Activated naive CD4-positive, alpha-beta T cell treated with anti-CD3 and anti-CD28 coated beads, Interleukin-2, amount 50 U/mL, for 24 hours (primary cell): ENCODE data around the gene SSRP1.
"Not testable (repeated sequence)": the region's sequence is repeated elsewhere in the genome, so short reads cannot be mapped to it uniquely, and the experiment has no call there.

Experiments
- H3K27ac Mint-ChIP-seq: one replicate; pipeline ENCODE4 v1.8.0; 2021; ENCODE audit warnings: mild to moderate bottlenecking, mixed read lengths
- H3K27me3 Mint-ChIP-seq: one replicate; pipeline ENCODE4 v1.8.0; 2021; ENCODE audit warnings: mixed read lengths
- H3K36me3 Mint-ChIP-seq: one replicate; pipeline ENCODE4 v1.8.0; 2021; ENCODE audit warnings: mixed read lengths
- H3K4me1 Mint-ChIP-seq: one replicate; pipeline ENCODE4 v1.8.0; 2021; ENCODE audit warnings: mixed read lengths
- H3K4me3 Mint-ChIP-seq: one replicate; pipeline ENCODE4 v1.8.0; 2021; ENCODE audit warnings: mild to moderate bottlenecking, mixed read lengths
- H3K9me3 Mint-ChIP-seq: one replicate; pipeline ENCODE4 v1.8.0; 2021; ENCODE audit warnings: mixed read lengths

SSRP1 gene

DNA sequence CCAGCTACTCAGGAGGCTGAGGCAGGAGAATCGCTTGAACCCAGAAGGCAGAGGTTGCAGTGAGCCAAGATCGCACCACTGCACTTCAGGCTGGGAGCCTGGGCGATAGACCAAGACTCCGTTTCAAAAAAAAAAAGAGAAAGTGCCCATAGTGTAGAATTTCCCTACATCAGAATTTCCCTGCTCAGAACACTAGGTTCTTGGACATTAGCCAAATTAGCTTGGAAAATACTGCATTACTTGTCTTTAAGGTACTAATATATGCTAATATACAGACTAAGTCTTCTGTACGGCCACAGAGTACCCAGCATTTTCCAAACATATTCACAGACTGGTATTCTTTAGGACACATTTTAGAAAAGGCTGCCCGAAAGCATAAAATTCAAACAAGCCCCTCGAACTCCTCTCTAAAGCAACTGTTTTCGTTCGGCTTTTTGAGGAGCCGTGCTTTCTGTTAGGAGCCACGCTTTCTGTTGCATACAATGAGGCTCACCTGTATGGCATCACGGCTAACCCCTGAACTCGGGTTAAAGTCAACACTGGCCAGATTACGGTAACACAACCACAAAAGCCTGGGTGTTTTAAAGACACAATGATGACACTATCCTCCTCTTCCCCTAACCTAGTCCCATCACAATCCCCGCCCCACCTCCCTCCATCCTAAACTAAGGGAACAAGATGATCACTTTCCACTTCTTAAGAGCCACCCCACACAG lies 29.4 kb downstream of the SSRP1 start:
- Mint-ChIP-seq H3K4me3 (no peak overlapping the region), H3K9me3 (no peaks in the 10 kb centered on the region)

DNA sequence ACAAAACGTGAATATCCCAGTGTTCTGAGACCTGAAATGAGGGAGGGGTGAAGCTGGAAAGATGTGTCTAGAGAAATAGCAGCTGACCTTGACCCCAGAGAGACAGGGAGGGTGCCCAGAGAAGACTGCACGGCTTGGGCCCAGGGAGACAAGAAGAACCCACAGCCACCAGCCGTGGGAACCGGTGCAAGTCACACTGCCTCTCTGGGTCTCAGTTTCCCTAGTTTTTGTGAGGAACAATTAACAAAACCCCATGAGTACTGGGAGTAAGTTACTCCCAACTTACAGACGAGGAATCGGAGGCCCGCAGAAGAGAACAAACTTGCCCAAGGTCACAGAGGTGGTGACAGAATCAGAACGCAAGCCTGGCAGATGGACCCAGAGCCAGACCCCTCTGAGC lies 30.2 kb downstream of the SSRP1 start:
- H3K27ac Mint-ChIP-seq, result no peak overlapping the region
- H3K4me1 Mint-ChIP-seq, result no peaks in the 10 kb centered on the region

More for the DNA sequence above, 29.4 kb downstream of the SSRP1 start:
- H3K27ac Mint-ChIP-seq, result no peak overlapping the region
- H3K36me3 Mint-ChIP-seq, result peaks cover 17% of the 10 kb centered on the region
- H3K27me3 Mint-ChIP-seq, result no peaks in the 10 kb centered on the region
- no peaks in the 10 kb centered on the region for H3K4me1 Mint-ChIP-seq

DNA sequence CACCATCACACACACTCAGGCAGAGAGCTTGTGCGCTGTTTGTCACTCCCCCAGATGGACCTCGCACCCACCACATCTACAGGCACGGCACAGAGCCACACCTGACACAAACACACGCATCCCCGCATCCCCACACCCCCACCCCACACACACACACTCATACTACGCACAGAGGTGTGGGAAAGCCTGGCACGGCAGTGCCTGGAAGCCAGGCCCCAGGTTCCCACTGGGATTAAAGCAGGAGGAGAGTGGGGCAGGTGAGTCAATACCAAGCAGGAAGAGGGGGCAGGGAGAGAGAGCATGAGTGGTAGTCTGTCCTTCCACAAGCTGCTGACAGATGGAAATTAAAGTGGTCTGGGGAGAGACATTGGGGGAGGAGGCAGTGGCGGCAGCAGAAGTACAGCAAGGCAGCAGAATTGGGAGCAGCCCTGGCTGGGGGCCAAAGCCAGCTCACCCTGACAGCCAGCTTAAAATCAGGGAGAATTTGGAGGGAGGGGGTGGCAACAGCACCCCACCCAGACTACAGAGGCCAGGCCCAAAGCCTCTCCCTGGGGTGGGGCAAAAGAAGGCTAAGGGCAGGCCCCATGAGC lies 31.6 kb downstream of the SSRP1 start:
- Mint-ChIP-seq H3K36me3 (peaks cover 28% of the 10 kb centered on the region), H3K27me3 (no peaks in the 10 kb centered on the region), H3K4me3 (no peak overlapping the region), H3K4me1 (no peaks in the 10 kb centered on the region), H3K27ac (no peak overlapping the region), H3K9me3 (no peaks in the 10 kb centered on the region)

More for the DNA sequence above, 30.2 kb downstream of the SSRP1 start:
- Mint-ChIP-seq H3K4me3 (no peak overlapping the region), H3K36me3 (peaks cover 25% of the 10 kb centered on the region), H3K27me3 (no peaks in the 10 kb centered on the region), H3K9me3 (no peaks in the 10 kb centered on the region)

DNA sequence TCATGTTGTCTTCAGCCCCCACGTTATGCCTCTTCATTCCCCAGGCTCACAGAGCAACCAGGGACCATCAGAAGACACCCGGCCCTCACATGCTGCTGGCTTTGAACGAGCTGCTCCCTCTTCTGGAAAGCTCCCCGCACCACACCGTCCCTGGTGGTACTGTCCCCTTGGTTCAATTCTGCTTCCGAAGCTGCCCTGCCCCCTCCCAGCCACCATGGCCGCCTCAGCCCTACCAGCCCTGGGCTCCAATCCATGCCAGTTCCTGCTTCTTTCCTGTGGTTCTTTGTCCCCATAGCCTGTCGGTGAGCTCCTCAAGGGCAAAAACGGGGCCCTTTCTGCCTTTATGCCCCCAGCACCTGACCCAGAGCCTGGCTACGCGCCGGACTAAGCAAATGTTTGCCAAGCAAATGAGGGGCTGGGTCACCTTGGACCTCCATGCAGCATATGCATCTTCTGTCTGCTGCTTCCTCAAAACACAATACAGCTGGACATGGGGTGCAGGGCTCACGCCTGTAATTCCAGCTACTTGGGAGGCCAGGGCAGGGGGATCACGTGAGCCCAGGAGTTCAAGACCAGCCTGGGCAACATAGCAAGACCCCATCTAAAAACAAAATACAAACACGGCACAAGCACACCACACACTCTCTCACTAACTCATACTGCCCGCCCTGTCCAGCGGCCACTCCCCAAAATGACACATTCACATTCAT lies 32.3 kb downstream of the SSRP1 start:
- H3K27ac Mint-ChIP-seq, result peak overlapping the region; percentile 30

DNA sequence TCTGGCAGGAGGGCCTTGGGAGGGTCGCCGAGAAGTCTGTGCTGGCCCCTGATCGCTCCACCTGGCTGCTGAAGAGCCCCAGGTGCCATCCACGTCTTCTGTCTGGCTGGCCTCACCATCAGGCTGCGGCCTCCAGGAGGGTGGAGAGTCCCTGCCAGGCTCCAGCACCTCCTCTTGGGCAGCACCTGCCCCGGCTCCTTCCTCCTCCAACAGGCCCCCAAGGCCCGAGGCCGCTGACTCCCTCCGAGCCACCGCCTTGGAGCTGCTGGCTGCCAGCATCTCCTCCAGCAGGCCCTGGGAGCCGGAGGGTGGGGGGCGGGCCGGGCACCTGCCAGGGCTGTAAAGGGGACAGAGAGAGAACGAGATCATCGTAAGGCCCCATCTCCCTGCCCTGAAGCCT lies 33.2 kb downstream of the SSRP1 start:
- no peaks in the 10 kb centered on the region for H3K4me1 Mint-ChIP-seq
- no peaks in the 10 kb centered on the region for H3K27me3 Mint-ChIP-seq

More for the DNA sequence above, 32.3 kb downstream of the SSRP1 start:
- Mint-ChIP-seq H3K9me3 (no peaks in the 10 kb centered on the region), H3K4me1 (no peaks in the 10 kb centered on the region), H3K36me3 (peaks cover 30% of the 10 kb centered on the region), H3K4me3 (no peak overlapping the region), H3K27me3 (no peaks in the 10 kb centered on the region)

DNA sequence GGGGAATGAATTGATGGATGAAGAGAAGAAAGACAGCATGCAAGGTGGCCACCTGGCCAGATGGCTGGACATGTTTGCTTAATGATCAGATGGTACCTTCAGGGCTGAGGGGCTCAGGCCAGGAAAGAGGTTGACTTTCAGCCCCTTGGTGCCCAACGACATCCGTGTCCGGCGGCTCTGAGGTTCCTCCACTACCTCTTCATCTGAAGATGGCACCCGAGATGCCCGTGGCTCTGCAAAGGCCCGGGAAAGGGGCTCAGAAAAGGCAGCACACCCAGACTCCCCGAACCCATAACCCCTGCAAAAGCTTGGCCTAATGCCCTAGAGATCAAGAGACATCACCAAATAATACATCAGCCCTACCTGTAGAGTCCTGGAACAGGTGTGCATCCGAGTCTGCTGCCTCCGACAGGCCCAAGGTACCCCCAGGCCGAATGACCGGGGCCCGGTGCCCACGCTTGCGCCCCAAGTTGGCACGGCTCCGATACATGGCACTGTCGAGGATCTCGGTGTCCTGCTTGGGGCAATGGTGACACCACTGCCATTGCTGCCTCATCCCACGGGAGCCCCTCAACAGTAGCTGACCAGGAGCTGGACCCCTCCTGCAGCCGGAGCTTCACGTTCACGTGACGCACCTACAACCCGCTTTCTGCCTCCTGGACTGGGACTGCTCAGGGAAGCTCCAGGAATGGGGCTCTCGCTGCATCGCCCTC lies 33.8 kb downstream of the SSRP1 start:
- H3K4me1 Mint-ChIP-seq, result no peaks in the 10 kb centered on the region
- peaks cover 33% of the 10 kb centered on the region for H3K36me3 Mint-ChIP-seq
- H3K4me3 Mint-ChIP-seq, result no peak overlapping the region
- no peaks in the 10 kb centered on the region for H3K9me3 Mint-ChIP-seq
- no peaks in the 10 kb centered on the region for H3K27me3 Mint-ChIP-seq
- H3K27ac Mint-ChIP-seq, result no peak overlapping the region

More for the DNA sequence above, 33.2 kb downstream of the SSRP1 start:
- Mint-ChIP-seq H3K4me3 (no peak overlapping the region), H3K27ac (no peak overlapping the region), H3K36me3 (peaks cover 32% of the 10 kb centered on the region), H3K9me3 (no peaks in the 10 kb centered on the region)

DNA sequence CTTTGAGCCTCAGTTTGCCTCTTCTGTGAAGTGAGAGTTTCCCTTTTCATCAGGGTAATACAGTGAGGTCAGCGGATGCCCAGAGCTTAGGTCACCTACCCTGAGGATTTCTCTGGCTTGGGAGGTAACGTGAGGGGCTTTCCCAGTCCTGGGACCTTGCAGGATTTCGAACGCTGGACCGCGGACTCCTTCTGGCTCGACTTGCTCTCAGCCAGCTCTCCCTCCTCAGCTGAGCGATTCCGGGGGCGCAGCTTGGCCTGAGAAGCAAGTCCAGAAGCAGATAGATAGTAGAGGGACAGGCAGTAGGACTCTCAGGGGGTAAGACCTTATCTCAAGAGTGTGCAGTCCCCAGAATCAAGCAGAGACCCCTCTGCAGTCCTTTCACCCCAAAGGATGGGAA lies 34.9 kb downstream of the SSRP1 start:
- no peaks in the 10 kb centered on the region for H3K4me1 Mint-ChIP-seq

DNA sequence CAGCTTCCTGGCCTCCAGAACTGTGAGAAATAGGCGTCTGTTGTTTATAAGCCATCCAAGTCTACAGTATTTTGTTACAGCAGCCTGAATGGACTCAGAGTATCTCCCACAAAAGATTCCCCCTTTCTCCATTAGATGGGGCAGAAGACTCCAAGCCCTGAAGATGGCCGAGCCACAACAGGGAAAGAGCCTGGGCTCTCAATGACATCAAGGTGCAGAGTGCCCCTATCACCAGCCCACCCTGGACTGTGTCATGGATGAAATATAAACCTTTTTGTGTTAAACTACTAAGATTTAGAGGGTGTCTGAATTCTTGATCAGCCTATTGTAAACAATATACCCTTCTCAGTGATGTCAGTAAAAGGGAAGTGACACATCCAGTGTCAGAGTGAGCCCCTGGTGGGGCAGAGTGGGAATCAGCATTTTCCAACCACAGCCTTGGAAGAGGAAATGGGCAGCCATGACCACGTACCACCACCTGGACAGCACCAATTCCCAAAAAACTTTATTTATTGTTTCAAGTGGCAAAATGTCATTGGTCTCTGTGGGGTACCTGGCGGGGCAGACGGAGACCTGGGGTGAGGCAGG lies 36.4 kb downstream of the SSRP1 start:
- Mint-ChIP-seq H3K36me3 (peaks cover 39% of the 10 kb centered on the region), H3K9me3 (no peaks in the 10 kb centered on the region), H3K4me3 (no peak overlapping the region)

More for the DNA sequence above, 34.9 kb downstream of the SSRP1 start:
- Mint-ChIP-seq H3K27ac (no peak overlapping the region), H3K4me3 (no peak overlapping the region), H3K27me3 (no peaks in the 10 kb centered on the region), H3K36me3 (peaks cover 39% of the 10 kb centered on the region), H3K9me3 (no peaks in the 10 kb centered on the region)

DNA sequence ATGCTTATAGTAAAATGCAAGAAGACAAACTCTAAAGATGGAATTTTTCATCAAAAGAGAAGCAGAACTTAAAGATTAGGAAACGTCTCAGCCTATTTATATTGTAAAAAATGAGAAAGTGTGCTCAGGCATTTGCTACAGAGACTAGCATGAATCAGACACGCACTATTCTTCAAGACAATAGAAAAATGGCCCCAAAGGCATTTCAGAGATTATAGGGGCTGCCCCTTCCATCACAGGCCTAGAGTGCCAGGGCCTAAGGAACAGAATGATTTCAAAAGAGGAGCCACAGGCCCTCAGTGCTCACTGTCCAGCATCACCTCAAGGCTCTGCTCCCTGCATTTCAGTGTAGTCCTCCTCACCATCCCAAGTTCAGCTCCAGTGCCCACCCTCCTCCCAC lies 38.5 kb downstream of the SSRP1 start:
- no peaks in the 10 kb centered on the region for H3K9me3 Mint-ChIP-seq
- H3K4me1 Mint-ChIP-seq, result no peaks in the 10 kb centered on the region
- no peak overlapping the region for H3K4me3 Mint-ChIP-seq
- no peaks in the 10 kb centered on the region for H3K27me3 Mint-ChIP-seq
- H3K27ac Mint-ChIP-seq, result no peak overlapping the region
- H3K36me3 Mint-ChIP-seq, result peaks cover 35% of the 10 kb centered on the region

More for the DNA sequence above, 36.4 kb downstream of the SSRP1 start:
- Mint-ChIP-seq H3K4me1 (no peaks in the 10 kb centered on the region), H3K27me3 (no peaks in the 10 kb centered on the region), H3K27ac (no peak overlapping the region)

DNA sequence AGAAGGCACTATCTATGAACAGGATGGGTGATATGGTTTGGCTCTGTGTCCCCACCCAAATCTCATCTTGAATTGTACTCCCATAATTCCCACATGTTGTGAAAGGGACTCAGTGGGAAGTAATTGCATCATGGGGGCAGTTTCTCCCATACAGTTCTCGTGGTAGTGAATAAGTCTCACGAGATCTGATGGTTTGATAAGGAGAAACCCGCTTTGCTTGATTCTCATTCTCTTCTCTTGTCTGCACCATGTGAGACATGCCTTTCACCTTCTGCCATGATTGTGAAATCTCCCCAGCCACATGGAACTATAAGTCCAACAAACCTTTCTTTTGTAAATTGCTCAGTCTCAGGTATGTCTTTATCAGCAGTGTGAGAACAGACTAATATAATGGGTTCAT lies 39.5 kb downstream of the SSRP1 start:
- not testable (repeated sequence) for H3K9me3 Mint-ChIP-seq, H3K27me3 Mint-ChIP-seq, H3K27ac Mint-ChIP-seq, H3K4me1 Mint-ChIP-seq, H3K4me3 Mint-ChIP-seq
- H3K36me3 Mint-ChIP-seq, result peaks cover 27% of the 10 kb centered on the region

DNA sequence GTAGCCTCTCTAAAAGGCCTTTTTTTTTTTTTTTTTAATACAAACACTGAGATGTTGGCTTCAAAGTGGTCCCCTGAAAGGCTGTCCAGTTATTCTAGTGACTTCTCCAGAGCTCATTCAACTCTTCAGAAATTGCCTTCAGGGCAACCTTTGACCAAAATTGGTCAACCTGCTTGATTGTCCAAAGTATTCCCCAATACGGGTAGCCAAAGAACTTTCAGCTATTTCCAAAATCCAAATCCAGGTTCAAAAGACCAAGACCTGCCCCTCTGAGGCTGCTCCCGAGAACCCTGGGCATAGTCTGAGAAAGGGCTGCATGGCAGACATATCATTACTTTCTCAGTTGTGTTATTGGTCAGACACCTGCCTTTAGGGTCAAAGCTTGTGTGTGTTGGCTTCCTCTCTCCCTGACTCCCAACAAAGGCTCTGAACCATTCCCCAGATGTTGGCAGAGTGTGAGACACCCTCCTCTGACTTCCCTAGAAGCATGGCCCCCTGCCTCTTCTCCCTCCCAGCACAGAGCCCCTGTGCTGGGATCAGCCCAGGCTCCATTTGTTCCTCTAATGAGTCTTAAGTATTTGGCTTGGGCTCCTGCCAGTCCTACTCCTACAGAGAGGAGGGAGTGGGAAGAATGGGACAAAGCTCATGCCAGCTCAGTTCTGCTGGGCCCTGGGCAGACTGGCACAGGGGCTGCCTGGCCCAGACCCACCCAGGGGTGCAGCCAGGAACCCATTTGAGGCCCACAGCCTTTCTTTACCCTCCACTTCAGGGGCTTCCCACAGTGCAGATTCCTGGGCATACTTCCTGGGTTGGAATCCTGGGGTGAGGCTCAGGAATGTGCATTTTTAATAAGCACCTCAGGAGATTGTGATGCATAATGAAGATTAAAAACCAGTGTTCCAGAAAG lies 41.2 kb downstream of the SSRP1 start:
- Mint-ChIP-seq H3K4me1 (no peaks in the 10 kb centered on the region), H3K4me3 (no peak overlapping the region), H3K36me3 (peaks cover 14% of the 10 kb centered on the region), H3K9me3 (no peaks in the 10 kb centered on the region), H3K27ac (no peak overlapping the region), H3K27me3 (no peaks in the 10 kb centered on the region)

DNA sequence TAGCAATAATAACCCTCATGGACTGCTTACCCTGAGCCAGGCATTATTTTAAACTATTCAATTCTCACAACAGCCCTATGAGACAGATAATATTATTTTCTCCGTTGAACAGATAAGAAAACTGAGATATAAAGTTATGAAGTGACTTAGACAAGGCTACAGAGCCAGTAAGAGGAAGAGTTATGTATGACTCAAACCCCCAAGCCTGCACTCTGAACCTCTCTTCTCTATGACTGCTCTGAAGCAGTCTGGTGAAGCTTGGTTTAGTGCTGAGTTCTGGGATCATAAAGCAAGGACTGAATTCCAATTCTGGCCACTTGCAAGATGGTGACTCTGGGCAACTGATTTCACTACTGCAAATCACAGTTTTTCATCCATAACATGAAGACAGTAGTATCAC lies 45.4 kb downstream of the SSRP1 start:
- no peak overlapping the region for H3K27ac Mint-ChIP-seq
- H3K9me3 Mint-ChIP-seq, result no peaks in the 10 kb centered on the region

DNA sequence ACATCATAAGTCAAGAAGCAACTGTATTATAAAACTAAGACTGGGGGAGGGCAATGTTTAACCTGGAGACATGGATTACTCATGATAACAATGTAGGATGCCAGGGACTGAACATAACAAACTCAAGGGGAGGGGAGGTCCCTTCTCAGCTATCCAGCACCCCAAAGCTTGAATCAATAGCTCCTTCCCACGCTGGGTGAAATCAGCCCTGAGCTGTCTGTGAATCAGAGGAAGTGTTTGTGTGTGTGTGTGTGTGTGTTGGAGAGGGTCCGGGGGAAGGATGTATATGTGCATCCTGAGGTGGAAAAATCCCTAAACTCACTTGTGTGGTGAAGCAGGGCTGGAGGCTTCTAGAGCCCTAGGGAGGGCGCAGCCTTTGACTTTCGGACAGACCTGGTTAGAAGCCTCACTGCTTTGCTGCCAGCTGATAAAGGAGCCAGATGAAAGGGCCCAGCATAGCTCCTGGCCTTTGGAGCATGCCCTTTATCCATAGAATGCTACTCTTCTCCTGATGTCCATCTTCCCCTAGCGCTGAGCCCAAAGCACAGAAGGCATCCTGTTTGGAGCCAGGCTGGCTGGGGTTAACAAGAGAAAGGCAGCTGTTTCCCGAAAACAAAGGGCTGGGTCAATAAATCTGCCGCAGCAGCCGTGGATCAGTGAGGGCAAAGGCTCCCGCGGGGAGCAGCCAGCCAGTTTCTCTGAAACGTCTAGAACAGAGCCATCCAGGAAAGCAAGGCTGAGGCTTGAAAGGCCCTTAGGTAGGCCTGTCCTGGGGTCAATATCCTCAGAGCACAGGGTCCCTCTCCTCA lies 46.7 kb downstream of the SSRP1 start:
- no peak overlapping the region for H3K27ac Mint-ChIP-seq
- H3K36me3 Mint-ChIP-seq, result no peaks in the 10 kb centered on the region
- H3K4me3 Mint-ChIP-seq, result no peak overlapping the region
- H3K9me3 Mint-ChIP-seq, result no peaks in the 10 kb centered on the region
- no peaks in the 10 kb centered on the region for H3K4me1 Mint-ChIP-seq
- peaks cover 4% of the 10 kb centered on the region for H3K27me3 Mint-ChIP-seq

More for the DNA sequence above, 45.4 kb downstream of the SSRP1 start:
- H3K4me3 Mint-ChIP-seq, result no peak overlapping the region
- peaks cover 4% of the 10 kb centered on the region for H3K27me3 Mint-ChIP-seq
- H3K4me1 Mint-ChIP-seq, result no peaks in the 10 kb centered on the region
- H3K36me3 Mint-ChIP-seq, result no peaks in the 10 kb centered on the region

DNA sequence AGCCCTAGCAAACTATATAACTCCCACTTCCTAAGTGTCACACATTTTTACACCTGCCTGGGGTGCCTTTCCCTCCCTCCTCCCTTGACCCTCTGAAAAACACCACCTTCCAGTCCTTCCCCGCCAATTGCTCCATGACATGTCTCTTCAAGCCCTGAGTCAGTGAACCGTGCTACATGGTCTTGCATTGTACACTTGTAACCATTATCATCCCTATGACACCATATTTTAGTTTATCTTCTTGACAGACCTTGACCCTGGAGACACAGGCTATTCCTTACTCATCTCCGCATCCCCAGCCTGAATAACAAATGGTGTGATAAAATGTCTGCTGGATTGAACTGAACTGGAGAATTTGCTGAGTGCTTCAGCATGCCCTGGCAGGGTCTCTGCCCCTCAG lies 47.8 kb downstream of the SSRP1 start:
- Mint-ChIP-seq H3K36me3 (no peaks in the 10 kb centered on the region), H3K27me3 (peaks cover 4% of the 10 kb centered on the region), H3K4me3 (no peak overlapping the region), H3K4me1 (no peaks in the 10 kb centered on the region), H3K27ac (no peak overlapping the region), H3K9me3 (no peaks in the 10 kb centered on the region)
